ENCODE data around the gene ZNF302.

The ZNF302 gene

DNA sequence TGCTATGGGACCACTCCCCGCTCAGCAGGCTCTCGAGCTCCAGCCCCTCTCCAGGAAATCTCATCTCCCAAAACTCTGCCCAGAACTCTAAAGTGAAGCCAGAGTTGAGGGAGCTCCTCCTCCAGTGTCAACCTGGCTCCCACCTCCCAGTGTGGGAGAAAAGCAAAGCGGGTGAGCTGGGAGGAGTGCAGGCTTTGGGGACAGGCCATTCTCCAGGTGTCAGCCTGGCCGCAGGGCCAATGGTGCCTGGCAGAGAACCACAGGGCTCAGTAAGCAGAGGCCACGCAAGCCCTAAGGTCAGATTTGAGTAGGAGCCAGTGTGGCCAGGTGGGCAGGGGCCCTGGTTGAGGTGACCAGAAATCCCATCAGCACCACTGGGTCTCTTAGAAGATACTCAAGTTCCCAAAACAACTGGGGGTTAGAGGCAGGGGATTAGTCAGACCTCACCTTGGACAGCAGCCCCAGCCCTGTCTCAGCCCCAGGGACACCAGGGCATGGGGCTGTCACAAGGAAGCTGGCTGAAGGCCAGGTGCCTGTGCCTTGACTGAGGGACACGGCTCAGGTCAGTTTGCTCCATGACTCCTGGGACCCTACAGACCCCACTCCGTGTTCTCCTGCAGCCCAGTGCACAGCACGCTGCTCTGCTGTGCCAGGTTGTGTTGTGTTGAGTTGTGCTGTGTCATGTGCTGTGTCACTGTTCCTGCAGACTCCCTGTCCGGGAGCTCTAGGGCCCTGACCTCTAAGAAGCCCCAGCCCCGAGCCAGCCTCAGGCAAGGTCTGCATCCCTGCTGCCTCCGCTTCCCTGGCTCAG, 53.7 kb downstream of the ZNF302 start:
- TF ChIP-seq, protein P1, sequence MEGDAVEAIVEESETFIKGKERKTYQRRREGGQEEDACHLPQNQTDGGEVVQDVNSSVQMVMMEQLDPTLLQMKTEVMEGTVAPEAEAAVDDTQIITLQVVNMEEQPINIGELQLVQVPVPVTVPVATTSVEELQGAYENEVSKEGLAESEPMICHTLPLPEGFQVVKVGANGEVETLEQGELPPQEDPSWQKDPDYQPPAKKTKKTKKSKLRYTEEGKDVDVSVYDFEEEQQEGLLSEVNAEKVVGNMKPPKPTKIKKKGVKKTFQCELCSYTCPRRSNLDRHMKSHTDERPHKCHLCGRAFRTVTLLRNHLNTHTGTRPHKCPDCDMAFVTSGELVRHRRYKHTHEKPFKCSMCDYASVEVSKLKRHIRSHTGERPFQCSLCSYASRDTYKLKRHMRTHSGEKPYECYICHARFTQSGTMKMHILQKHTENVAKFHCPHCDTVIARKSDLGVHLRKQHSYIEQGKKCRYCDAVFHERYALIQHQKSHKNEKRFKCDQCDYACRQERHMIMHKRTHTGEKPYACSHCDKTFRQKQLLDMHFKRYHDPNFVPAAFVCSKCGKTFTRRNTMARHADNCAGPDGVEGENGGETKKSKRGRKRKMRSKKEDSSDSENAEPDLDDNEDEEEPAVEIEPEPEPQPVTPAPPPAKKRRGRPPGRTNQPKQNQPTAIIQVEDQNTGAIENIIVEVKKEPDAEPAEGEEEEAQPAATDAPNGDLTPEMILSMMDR (conservative IDR thresholded peaks at IDR 0.05; ENCODE audit: low read depth, low read length) = no peak
- H3K4me3 ChIP-seq (ENCODE audit: low read length) = no peak overlapping the region
- DNase-seq (ENCODE audit: low read depth) = no peak

GRCh38 chr19:34731964-34732363, 54.5 kb downstream of the ZNF302 start:
- no peak overlapping the region for H3K4me3 ChIP-seq (ENCODE audit: low read length)
- TF ChIP-seq, protein P1 (conservative IDR thresholded peaks at IDR 0.05; ENCODE audit: low read depth, low read length) = no peak
- no peak for DNase-seq (ENCODE audit: low read depth)

DNA sequence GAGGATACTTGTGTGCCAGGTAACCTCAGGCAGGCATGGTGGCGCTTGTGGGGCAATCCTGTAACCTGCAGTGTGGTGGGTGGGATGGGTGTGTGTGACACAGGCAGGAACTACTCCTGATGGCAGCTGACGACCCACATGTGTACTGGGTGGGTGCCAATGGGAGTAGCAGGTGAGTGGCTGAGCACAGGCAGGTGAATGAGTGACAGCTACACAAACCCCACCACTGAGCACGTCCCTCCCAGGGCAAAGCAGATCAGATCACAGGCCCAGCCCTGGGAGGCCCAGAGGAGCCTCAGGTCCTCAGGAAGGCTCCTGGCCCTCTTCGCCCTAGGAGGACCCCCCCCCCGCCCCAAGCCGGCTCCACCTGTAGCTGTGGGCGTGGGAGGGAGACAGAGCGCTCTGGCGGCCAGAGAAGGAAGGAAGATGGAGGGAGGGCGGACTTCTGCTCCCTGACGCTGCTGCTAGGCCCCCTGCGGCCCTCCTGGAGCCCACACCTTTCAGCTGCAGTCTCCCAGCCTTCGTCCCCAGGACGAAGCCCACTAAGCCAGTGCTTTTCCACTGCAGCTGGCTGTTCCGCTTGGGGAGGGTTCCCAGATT, 55.2 kb downstream of the ZNF302 start:
- no peak for DNase-seq (ENCODE audit: low read depth)
- TF ChIP-seq, protein P1 (conservative IDR thresholded peaks at IDR 0.05; ENCODE audit: low read depth, low read length) = no peak
- peak overlapping the region; percentile 85 for H3K4me3 ChIP-seq (ENCODE audit: low read length)

DNA sequence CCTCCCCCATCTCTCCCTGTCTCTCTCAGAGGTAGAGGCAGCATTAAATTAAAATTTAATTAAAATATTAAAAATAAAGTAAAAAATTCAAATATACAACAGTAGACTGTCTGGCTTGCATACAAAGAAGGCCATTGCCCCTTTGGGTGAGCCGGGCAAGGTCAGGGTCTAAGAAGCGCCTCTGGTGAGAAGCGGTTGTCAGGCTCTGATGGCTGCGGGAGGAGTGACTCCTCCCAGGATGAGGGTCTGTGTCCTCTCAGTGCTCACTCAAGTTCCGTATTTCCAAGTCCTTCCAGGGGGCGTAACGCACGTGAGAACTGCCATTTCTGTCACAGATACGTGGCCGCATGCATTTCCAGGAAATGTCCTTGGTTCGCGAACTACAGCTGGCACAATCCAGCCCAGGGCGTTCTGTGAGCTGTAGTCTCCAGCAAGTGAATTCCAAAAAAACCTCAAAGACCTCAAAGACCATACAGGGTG, 55.8 kb downstream of the ZNF302 start:
- no peak for DNase-seq (ENCODE audit: low read depth)
- TF ChIP-seq, protein P1 (conservative IDR thresholded peaks at IDR 0.05; ENCODE audit: low read depth, low read length) = no peak
- H3K4me3 ChIP-seq (ENCODE audit: low read length) = peak overlapping the region; percentile 85

DNA sequence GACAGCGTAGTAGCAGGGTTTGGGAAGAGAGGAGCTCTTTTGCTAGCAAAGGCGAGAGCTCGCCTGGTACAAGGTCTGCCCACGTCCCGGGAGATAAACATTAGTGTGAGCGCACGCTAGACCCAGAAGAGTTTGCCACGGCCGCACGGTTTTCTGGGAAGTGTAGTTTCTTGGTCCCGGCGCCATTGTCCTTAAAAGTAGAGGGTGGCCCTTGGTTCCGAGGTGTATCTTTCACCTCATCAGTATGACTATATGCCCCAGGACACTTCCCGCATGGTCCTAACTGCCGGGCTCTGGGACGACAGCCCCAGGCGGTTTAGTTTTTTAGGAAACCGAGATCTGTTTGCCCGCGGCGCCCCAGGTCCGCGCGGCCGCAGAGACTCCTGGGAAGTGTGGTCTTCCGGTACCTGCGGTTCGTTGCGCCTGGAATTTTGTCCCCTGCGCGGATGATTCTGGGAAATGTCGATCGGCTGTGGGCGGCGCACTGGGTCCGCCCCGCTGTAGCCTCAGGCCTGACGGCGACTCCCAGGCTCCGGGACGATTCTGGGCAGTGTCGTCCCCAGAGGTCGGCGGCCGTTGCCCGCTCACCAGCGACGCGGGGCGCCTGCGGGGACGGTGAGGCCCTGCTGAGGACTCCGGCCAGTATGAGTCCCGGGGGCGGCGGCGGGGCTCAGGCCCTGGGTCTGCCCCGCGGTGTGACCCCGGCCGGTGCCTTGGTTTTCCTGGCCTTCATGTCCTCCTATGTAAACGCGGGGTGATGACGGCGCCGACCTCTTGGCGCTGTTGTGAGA, 56.5 kb downstream of the ZNF302 start, which contains the start of gene ZNF181:
Gene ZNF181, plus strand, starts transcription at position 498 of the 791 bp plus-strand sequence. CDS start 795 bp downstream, outside the sequence.
- H3K4me3 ChIP-seq (ENCODE audit: low read length) = peak within 1 kb of the TSS; percentile 85
- DNase-seq (ENCODE audit: low read depth) = peak; percentile 63
- TF ChIP-seq, protein P1 (conservative IDR thresholded peaks at IDR 0.05; ENCODE audit: low read depth, low read length) = no peak

DNA sequence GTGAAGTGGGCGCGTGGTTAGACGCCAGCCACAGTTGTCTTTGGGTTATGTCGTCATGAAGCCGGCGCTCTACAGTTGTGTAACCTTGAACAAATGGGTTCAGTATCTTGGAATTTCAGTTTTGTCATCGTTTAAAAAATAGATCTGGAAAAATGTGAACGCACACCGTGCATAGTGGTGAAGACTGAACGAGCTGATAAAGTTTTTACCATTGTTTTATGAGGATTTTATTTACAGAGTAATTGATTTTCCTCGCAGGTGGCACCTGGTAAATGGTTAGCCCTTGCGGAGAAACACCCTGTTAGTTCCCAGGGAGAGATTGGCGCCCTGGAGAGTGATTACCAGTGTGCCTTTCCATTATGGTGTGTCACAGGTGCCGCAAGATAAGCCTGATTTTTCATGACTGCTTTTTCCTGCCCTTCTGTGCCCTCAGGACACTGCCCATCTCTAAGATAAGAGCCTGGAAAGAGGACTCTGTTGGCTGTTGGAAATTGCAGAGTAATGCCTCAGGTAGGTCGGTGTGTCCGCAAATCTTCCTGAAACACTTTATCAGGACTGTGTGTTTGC, 57.1 kb downstream of the ZNF302 start:
- TF ChIP-seq, protein P1 (conservative IDR thresholded peaks at IDR 0.05; ENCODE audit: low read depth, low read length) = no peak
- DNase-seq (ENCODE audit: low read depth) = peak; percentile 64
- peak overlapping the region; percentile 85 for H3K4me3 ChIP-seq (ENCODE audit: low read length)
